Type B pancreatic cell (in vitro differentiated cells): Measurements from ENCODE around the gene SNX9. TPM values are rescaled to one million over a fixed set of nuclear protein-coding genes. Genes with fewer than 3 reads are reported as not detected.
"Not testable (repeated sequence)": the region's sequence is repeated elsewhere in the genome, so short reads cannot be mapped to it uniquely, and the experiment has no call there.

ENCODE experiments used
- DNase-seq: peaks from one replicate; pipeline ENCODE4 v3.0.0; 2021; ENCODE audit warnings: mixed read lengths; ENCODE audit not compliant: unreplicated experiment; ENCODE audit errors: extremely low spot score
- H3K27ac Mint-ChIP-seq: 2 replicates; pipeline ENCODE4 v1.8.0; 2021; ENCODE audit warnings: mild to moderate bottlenecking, mixed read lengths
- H3K27me3 Mint-ChIP-seq: 2 replicates; pipeline ENCODE4 v1.8.0; 2021; ENCODE audit warnings: mixed read lengths
- H3K36me3 Mint-ChIP-seq: 2 replicates; pipeline ENCODE4 v1.8.0; 2021; ENCODE audit warnings: mixed read lengths
- H3K4me1 Mint-ChIP-seq: one replicate; pipeline ENCODE4 v1.8.0; 2021; ENCODE audit warnings: mixed read lengths; ENCODE audit not compliant: unreplicated experiment
- H3K4me3 Mint-ChIP-seq: 2 replicates; pipeline ENCODE4 v1.8.0; 2021; ENCODE audit warnings: mild to moderate bottlenecking, mixed read lengths
- H3K9me3 Mint-ChIP-seq: 2 replicates; pipeline ENCODE4 v1.8.0; 2021; ENCODE audit warnings: mixed read lengths
- CTCF ChIP-seq: fragments of 200-600 bp; sonication (generic); conservative IDR thresholded peaks from 2 replicates; pipeline ENCODE4 v1.5.0; 2021; ENCODE audit warnings: antibody characterized with exemption, mild to moderate bottlenecking
- total RNA-seq: library from RNA; stranded (reverse); gene quantifications from 2 replicates; pipeline ENCODE4 v1.2.1, GENCODE V29; 2021; ENCODE audit warnings: low replicate concordance

SNX9 gene
- total RNA-seq, 1 donor from 2014 or later: 23.2 TPM

DNA sequence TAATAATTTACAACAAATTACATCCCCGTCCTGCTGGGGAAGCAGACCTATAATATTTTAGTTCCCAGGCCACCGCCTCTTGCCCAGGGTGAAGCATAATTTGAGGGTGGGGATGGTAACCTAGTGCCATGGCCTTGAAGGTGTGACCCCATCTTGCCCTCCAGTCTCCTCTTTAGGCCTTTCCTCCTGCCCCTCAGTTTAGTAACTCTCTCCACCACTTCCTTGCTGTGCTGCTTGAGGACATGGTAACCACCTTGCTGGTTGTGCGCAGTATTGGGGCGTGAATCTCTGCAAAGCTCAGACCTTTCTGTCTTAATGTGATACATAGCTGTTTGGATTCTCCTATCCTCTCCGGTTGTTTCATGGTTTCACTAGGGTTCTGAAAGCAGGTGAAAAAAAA lies 16.6 kb downstream of the SNX9 start:
- DNase-seq: no peak
- peaks cover 11% of the 10 kb centered on the region for H3K9me3 Mint-ChIP-seq
- no peaks in the 10 kb centered on the region for H3K27me3 Mint-ChIP-seq
- peaks cover 7% of the 10 kb centered on the region for H3K36me3 Mint-ChIP-seq
- TF ChIP-seq CTCF: no peak
- peak overlapping the region; percentile 37 for H3K27ac Mint-ChIP-seq
- peaks cover 42% of the 10 kb centered on the region for H3K4me1 Mint-ChIP-seq
- no peak overlapping the region for H3K4me3 Mint-ChIP-seq

GRCh38 chr6:157840261-157840660 lies 17.2 kb downstream of the SNX9 start:
- Mint-ChIP-seq H3K36me3 (peaks cover 8% of the 10 kb centered on the region), H3K4me1 (peaks cover 44% of the 10 kb centered on the region), H3K27ac (no peak overlapping the region), H3K9me3 (peaks cover 11% of the 10 kb centered on the region), H3K4me3 (no peak overlapping the region), H3K27me3 (no peaks in the 10 kb centered on the region)
- DNase-seq: no peak
- TF ChIP-seq CTCF: no peak

- Mint-ChIP-seq H3K4me1 (peaks cover 49% of the 10 kb centered on the region), H3K27me3 (no peaks in the 10 kb centered on the region)
- no peak for TF ChIP-seq CTCF
Observed at GRCh38 chr6:157840776-157841175, 17.7 kb downstream of the SNX9 start.

DNA sequence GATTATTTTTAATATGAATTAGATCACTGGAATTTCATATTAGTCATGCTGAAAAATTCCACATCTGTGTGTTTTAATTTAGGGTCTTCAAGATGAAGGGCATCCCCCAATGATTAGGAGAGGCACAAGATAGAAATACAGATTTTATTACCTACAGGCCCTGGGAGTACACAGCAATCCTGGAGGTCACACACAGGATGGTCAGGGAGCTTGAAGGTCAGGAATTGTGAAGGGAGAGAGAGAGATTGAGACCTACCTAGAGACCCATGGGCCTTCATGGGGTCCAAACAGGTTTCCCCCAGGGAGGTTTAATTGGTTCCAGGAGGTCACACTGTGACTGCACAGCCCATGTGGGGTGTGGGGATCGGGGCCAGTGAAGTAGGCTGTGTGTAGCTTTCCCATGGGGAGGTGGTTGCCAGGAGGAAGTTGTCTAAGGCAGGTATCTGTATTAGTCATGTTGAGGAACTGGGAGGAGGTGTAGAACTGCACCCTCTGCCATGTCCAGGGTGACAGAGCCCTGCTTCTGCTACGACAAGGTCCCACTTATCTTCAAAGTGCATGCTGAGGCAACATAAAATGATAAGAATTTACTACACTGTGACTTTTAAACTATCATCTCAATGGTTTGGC lies 18.3 kb downstream of the SNX9 start:
- H3K27ac Mint-ChIP-seq: peak overlapping the region; percentile 81
- no peak for TF ChIP-seq CTCF

More at GRCh38 chr6:157840776-157841175, 17.7 kb downstream of the SNX9 start:
- no peak overlapping the region for H3K4me3 Mint-ChIP-seq
- peaks cover 11% of the 10 kb centered on the region for H3K9me3 Mint-ChIP-seq
- H3K36me3 Mint-ChIP-seq: peaks cover 10% of the 10 kb centered on the region
- no peak for DNase-seq
- H3K27ac Mint-ChIP-seq: peak overlapping the region; percentile 81

DNA sequence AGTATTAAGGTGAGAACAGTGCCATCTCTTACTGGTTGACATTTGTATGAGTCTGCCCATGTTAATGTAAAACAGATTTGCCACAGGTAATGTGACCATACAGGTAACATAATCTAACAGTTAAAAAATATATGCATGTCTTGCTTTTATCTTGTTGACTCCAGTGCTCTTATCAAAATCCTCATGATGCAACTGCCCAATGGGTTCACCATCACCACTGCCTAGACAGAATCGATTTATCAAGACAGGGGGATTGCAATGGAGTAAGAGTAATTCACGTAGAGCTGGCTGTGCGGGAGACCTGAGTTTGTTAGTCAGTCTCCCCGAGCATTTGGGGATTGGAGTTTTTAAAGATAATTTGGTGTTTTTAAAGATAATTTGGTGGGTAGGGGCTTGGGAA lies 19.2 kb downstream of the SNX9 start:
- Mint-ChIP-seq H3K4me3 (peak overlapping the region; percentile 7), H3K9me3 (peaks cover 7% of the 10 kb centered on the region), H3K27ac (peak overlapping the region; percentile 30), H3K36me3 (peaks cover 7% of the 10 kb centered on the region), H3K4me1 (peaks cover 53% of the 10 kb centered on the region), H3K27me3 (no peaks in the 10 kb centered on the region)
- TF ChIP-seq CTCF: no peak
- no peak for DNase-seq

More for the DNA sequence above, 18.3 kb downstream of the SNX9 start:
- H3K9me3 Mint-ChIP-seq: peaks cover 8% of the 10 kb centered on the region
- H3K4me1 Mint-ChIP-seq: peaks cover 52% of the 10 kb centered on the region
- H3K27me3 Mint-ChIP-seq: no peaks in the 10 kb centered on the region
- DNase-seq: no peak
- H3K4me3 Mint-ChIP-seq: no peak overlapping the region
- peaks cover 7% of the 10 kb centered on the region for H3K36me3 Mint-ChIP-seq

- not testable (repeated sequence) for H3K27ac Mint-ChIP-seq
Observed at GRCh38 chr6:157844196-157844595, 21.1 kb downstream of the SNX9 start.

More at GRCh38 chr6:157844196-157844595, 21.1 kb downstream of the SNX9 start:
- H3K36me3 Mint-ChIP-seq: peaks cover 11% of the 10 kb centered on the region
- H3K9me3 Mint-ChIP-seq, H3K27me3 Mint-ChIP-seq, H3K4me3 Mint-ChIP-seq, DNase-seq: not testable (repeated sequence)
- H3K4me1 Mint-ChIP-seq: peaks cover 55% of the 10 kb centered on the region
